ENCODE measurements around the gene MUCL1. TPM values are rescaled to one million over a fixed set of nuclear protein-coding genes. Genes with fewer than 3 reads are reported as not detected.

The MUCL1 gene
- total RNA-seq, 6 experiments from 2014 or later = not detected

- Histone ChIP-seq H3K9me3 (no peaks in the 10 kb centered on the region), H3K27me3 (peaks cover 0 to 3% of the 10 kb centered on the region in 2 donors), H3K4me1 (no peaks in the 10 kb centered on the region), H3K27ac (no peak overlapping the region), H3K36me3 (no peaks in the 10 kb centered on the region), H3K4me3 (no peak overlapping the region)
- intact Hi-C loops (cut with DNase I) = no loop called here
- DNase-seq = no peak
- TF ChIP-seq POLR2A (IDR thresholded peaks at IDR 0.05) (no peak), CTCF (IDR thresholded peaks at IDR 0.05) (no peak)
- ATAC-seq = no peak
Observed at GRCh38 chr12:54830199-54830598, 24.1 kb upstream of the MUCL1 start.

GRCh38 chr12:54831631-54832030 lies 22.7 kb upstream of the MUCL1 start:
- Histone ChIP-seq H3K4me3 (no peak overlapping the region), H3K27ac (no peak overlapping the region), H3K27me3 (peaks cover 0 to 3% of the 10 kb centered on the region in 2 donors), H3K4me1 (no peaks in the 10 kb centered on the region), H3K9me3 (no peaks in the 10 kb centered on the region), H3K36me3 (no peaks in the 10 kb centered on the region)
- no peak for DNase-seq
- intact Hi-C loops (cut with DNase I) = no loop called here
- 52% methylated on average over 1 of the region's 1 CpG for WGBS (ENCODE audit: insufficient coverage, low coverage, low lambda C conversion rate, missing lambda C conversion rate)
- no peak for ATAC-seq
- TF ChIP-seq POLR2A (IDR thresholded peaks at IDR 0.05) = no peak
- no peak for TF ChIP-seq CTCF (IDR thresholded peaks at IDR 0.05)

GRCh38 chr12:54840244-54840865 lies 14.0 kb upstream of the MUCL1 start:
- Histone ChIP-seq H3K27ac (no peak overlapping the region), H3K4me3 (no peak overlapping the region), H3K4me1 (no peaks in the 10 kb centered on the region), H3K36me3 (no peaks in the 10 kb centered on the region), H3K9me3 (peaks cover 0 to 5% (median 0%) of the 10 kb centered on the region in 4 donors), H3K27me3 (no peaks in the 10 kb centered on the region)
- WGBS (ENCODE audit: insufficient coverage, low coverage, low lambda C conversion rate, missing lambda C conversion rate) = 71% methylated on average over 1 of the region's 3 CpGs
- ATAC-seq (no peak), DNase-seq (no peak)
- intact Hi-C loops (cut with DNase I) = no loop called here
- TF ChIP-seq CTCF (IDR thresholded peaks at IDR 0.05) = no peak

GRCh38 chr12:54857406-54857805 lies 3.1 kb downstream of the MUCL1 start:
- ATAC-seq = no peak
- no peak for DNase-seq
- 20% methylated on average over 2 of the region's 2 CpGs for WGBS (ENCODE audit: insufficient coverage, low coverage, low lambda C conversion rate, missing lambda C conversion rate)
- no peak for TF ChIP-seq CTCF (IDR thresholded peaks at IDR 0.05)
- TF ChIP-seq POLR2A (IDR thresholded peaks at IDR 0.05) = no peak
- intact Hi-C loops (cut with DNase I) = loop anchor here (5.0 to 10.0 kb wide), 2 partner anchors 97 to 100 kb away; no protein-coding TSS in a partner anchor
- Histone ChIP-seq H3K27me3 (no peaks in the 10 kb centered on the region), H3K4me3 (no peak overlapping the region), H3K36me3 (no peaks in the 10 kb centered on the region), H3K27ac (no peak overlapping the region), H3K9me3 (no peaks in the 10 kb centered on the region), H3K4me1 (no peaks in the 10 kb centered on the region)

GRCh38 chr12:54858562-54858961 lies 4.2 kb downstream of the MUCL1 start:
- Histone ChIP-seq H3K36me3 (no peaks in the 10 kb centered on the region), H3K4me1 (no peaks in the 10 kb centered on the region), H3K9me3 (no peaks in the 10 kb centered on the region), H3K4me3 (no peak overlapping the region), H3K27me3 (no peaks in the 10 kb centered on the region), H3K27ac (no peak overlapping the region)
- ATAC-seq = no peak
- DNase-seq = no peak
- TF ChIP-seq CTCF (IDR thresholded peaks at IDR 0.05) (no peak), POLR2A (IDR thresholded peaks at IDR 0.05) (no peak)
- 45% methylated on average over 1 of the region's 1 CpG for WGBS (ENCODE audit: insufficient coverage, low coverage, low lambda C conversion rate, missing lambda C conversion rate)
- intact Hi-C loops (cut with DNase I) = loop anchor here (5.0 to 10.0 kb wide), 2 partner anchors 96 to 99 kb away; no protein-coding TSS in a partner anchor

Measured in right lobe of liver (tissue), 6 donors.